Duodenal mucosa (tissue), 2 donors: ENCODE measurements around the gene OBSL1.

Source experiments
- H3K27ac ChIP-seq: one replicate; pipeline ENCODE4 v1.7.0; 2013; ENCODE audit warnings: low read depth, low read length
- H3K27me3 ChIP-seq, 2 donors: one replicate each; pipeline ENCODE4 v1.7.0; 2013; ENCODE audit warnings: low read length in 2 of 2, control low read depth in 1 of 2; ENCODE audit not compliant: insufficient read depth in 2 of 2, control insufficient read depth in 1 of 2
- H3K36me3 ChIP-seq, 2 donors: one replicate each; pipeline ENCODE4 v1.7.0; 2013; ENCODE audit warnings: low read length in 2 of 2, control low read depth in 1 of 2; ENCODE audit not compliant: insufficient read depth in 2 of 2, control insufficient read depth in 1 of 2
- H3K4me1 ChIP-seq, 2 donors: one replicate each; pipeline ENCODE4 v1.7.0; 2013; ENCODE audit warnings: low read length in 2 of 2, control low read depth in 1 of 2; ENCODE audit not compliant: insufficient read depth in 2 of 2, control insufficient read depth in 1 of 2
- H3K4me3 ChIP-seq, 2 donors: one replicate each; pipeline ENCODE4 v1.7.0; 2013; ENCODE audit warnings: low read length in 2 of 2, low read depth in 1 of 2
- H3K9ac ChIP-seq, 2 donors: one replicate each; pipeline ENCODE4 v1.7.0; 2013; ENCODE audit warnings: low read length in 2 of 2, low read depth in 1 of 2
- H3K9me3 ChIP-seq, 2 donors: one replicate each; pipeline ENCODE4 v1.7.0; 2013; ENCODE audit warnings: low read length in 2 of 2, control low read depth in 1 of 2; ENCODE audit not compliant: control insufficient read depth in 1 of 2

Gene OBSL1

GRCh38 chr2:219575566-219576504 lies 4.5 kb upstream of the OBSL1 start:
- H3K9me3 ChIP-seq, result no peaks in the 10 kb centered on the region
- H3K27me3 ChIP-seq, result peaks cover 16 to 32% of the 10 kb centered on the region in 2 donors
- H3K27ac ChIP-seq, result no peak overlapping the region
- H3K36me3 ChIP-seq, result no peaks in the 10 kb centered on the region
- H3K4me3 ChIP-seq, result no peak overlapping the region
- H3K9ac ChIP-seq, result no peak overlapping the region
- no peaks in the 10 kb centered on the region for H3K4me1 ChIP-seq

- Histone ChIP-seq H3K9ac (no peak overlapping the region), H3K4me1 (no peaks in the 10 kb centered on the region), H3K27ac (no peak overlapping the region), H3K36me3 (no peaks in the 10 kb centered on the region), H3K4me3 (no peak overlapping the region), H3K27me3 (peaks cover 16 to 32% of the 10 kb centered on the region in 2 donors), H3K9me3 (no peaks in the 10 kb centered on the region)
Observed at GRCh38 chr2:219574484-219575311, 3.4 kb upstream of the OBSL1 start.

- H3K27ac ChIP-seq, result no peak overlapping the region
- no peaks in the 10 kb centered on the region for H3K4me1 ChIP-seq
- peaks cover 16 to 32% of the 10 kb centered on the region in 2 donors for H3K27me3 ChIP-seq
- H3K4me3 ChIP-seq, result no peak overlapping the region
- H3K9me3 ChIP-seq, result no peaks in the 10 kb centered on the region
- H3K36me3 ChIP-seq, result no peaks in the 10 kb centered on the region
- no peak overlapping the region for H3K9ac ChIP-seq
Observed at GRCh38 chr2:219573166-219573565, 1.8 kb upstream of the OBSL1 start.

GRCh38 chr2:219572237-219573001 lies 1.1 kb upstream of the OBSL1 start, which contains the start of gene INHA:
Gene INHA, plus strand, starts transcription at chr2:219572310. Its CDS starts 65 bp downstream, at chr2:219572375.
- no peak within 1 kb of the TSS for H3K9ac ChIP-seq
- H3K27ac ChIP-seq, result no peak within 1 kb of the TSS
- no peaks in the 10 kb centered on the region for H3K9me3 ChIP-seq
- no peaks in the 10 kb centered on the region for H3K4me1 ChIP-seq
- H3K36me3 ChIP-seq, result no peaks in the 10 kb centered on the region
- H3K4me3 ChIP-seq, result peak within 1 kb of the TSS in 1 of 2 donors; percentile 21
- peaks cover 16 to 32% of the 10 kb centered on the region in 2 donors for H3K27me3 ChIP-seq

GRCh38 chr2:219570924-219571310 lies 422 bp downstream of the OBSL1 start:
- no peak overlapping the region for H3K27ac ChIP-seq
- peaks cover under 1 to 1% of the 10 kb centered on the region in 2 donors for H3K4me1 ChIP-seq
- peaks cover 8 to 17% of the 10 kb centered on the region in 2 donors for H3K27me3 ChIP-seq
- no peaks in the 10 kb centered on the region for H3K9me3 ChIP-seq
- no peaks in the 10 kb centered on the region for H3K36me3 ChIP-seq
- H3K9ac ChIP-seq, result peak overlapping the region in 1 of 2 donors; percentile 47
- peak overlapping the region; percentile 55 to 61 for H3K4me3 ChIP-seq

- H3K36me3 ChIP-seq, result no peaks in the 10 kb centered on the region
- no peak overlapping the region for H3K27ac ChIP-seq
- H3K27me3 ChIP-seq, result peaks cover 8 to 12% of the 10 kb centered on the region in 2 donors
- H3K4me1 ChIP-seq, result peaks cover 4 to 6% of the 10 kb centered on the region in 2 donors
- no peak overlapping the region for H3K9ac ChIP-seq
- H3K4me3 ChIP-seq, result peak overlapping the region; percentile 55 to 61
- no peaks in the 10 kb centered on the region for H3K9me3 ChIP-seq
Observed at GRCh38 chr2:219570194-219570923, 980 bp downstream of the OBSL1 start.

- H3K27ac ChIP-seq, result no peak overlapping the region
- H3K4me1 ChIP-seq, result peaks cover 4 to 6% of the 10 kb centered on the region in 2 donors
- H3K9me3 ChIP-seq, result no peaks in the 10 kb centered on the region
- peaks cover 3 to 11% of the 10 kb centered on the region in 2 donors for H3K27me3 ChIP-seq
- H3K4me3 ChIP-seq, result no peak overlapping the region
- no peak overlapping the region for H3K9ac ChIP-seq
- H3K36me3 ChIP-seq, result no peaks in the 10 kb centered on the region
Observed at GRCh38 chr2:219569635-219570034, 1.7 kb downstream of the OBSL1 start.

GRCh38 chr2:219569041-219569440 lies 2.3 kb downstream of the OBSL1 start:
- Histone ChIP-seq H3K27me3 (peaks cover 3 to 11% of the 10 kb centered on the region in 2 donors), H3K4me1 (peaks cover 4 to 6% of the 10 kb centered on the region in 2 donors), H3K4me3 (no peak overlapping the region), H3K9ac (no peak overlapping the region), H3K36me3 (no peaks in the 10 kb centered on the region), H3K9me3 (no peaks in the 10 kb centered on the region), H3K27ac (no peak overlapping the region)

- H3K36me3 ChIP-seq, result no peaks in the 10 kb centered on the region
- H3K27ac ChIP-seq, result no peak overlapping the region
- no peak overlapping the region for H3K4me3 ChIP-seq
- H3K9ac ChIP-seq, result no peak overlapping the region
- peaks cover 4 to 6% of the 10 kb centered on the region in 2 donors for H3K4me1 ChIP-seq
- no peaks in the 10 kb centered on the region for H3K9me3 ChIP-seq
- peaks cover 3 to 11% of the 10 kb centered on the region in 2 donors for H3K27me3 ChIP-seq
Observed at GRCh38 chr2:219567791-219568361, 3.5 kb downstream of the OBSL1 start.
